Keratinocyte (primary cell): ENCODE data around the gene FMNL2.

Experiments
- EZH2 ChIP-seq: IDR thresholded peaks from one replicate; pipeline ENCODE4 v1.6.1; 2012; ENCODE audit warnings: inconsistent platforms, mild to moderate bottlenecking, low read length, moderate library complexity
- TF ChIP-seq, protein P1 (sequence below), 3 experiments: IDR thresholded peaks in 1 of 3; conservative IDR thresholded peaks in 1 of 3; optimal IDR thresholded peaks in 1 of 3; 2 replicates in 2 of 3; 3 replicates in 1 of 3; pipeline versions ENCODE3 to v1.5.1; 2011; ENCODE audit warnings: low read length in 3 of 3, mild to moderate bottlenecking in 3 of 3, moderate library complexity in 2 of 3, control low read depth in 1 of 3, inconsistent platforms in 1 of 3; ENCODE audit not compliant: insufficient read depth in 2 of 3; ENCODE audit errors: extremely low read depth in 1 of 3

DNA sequence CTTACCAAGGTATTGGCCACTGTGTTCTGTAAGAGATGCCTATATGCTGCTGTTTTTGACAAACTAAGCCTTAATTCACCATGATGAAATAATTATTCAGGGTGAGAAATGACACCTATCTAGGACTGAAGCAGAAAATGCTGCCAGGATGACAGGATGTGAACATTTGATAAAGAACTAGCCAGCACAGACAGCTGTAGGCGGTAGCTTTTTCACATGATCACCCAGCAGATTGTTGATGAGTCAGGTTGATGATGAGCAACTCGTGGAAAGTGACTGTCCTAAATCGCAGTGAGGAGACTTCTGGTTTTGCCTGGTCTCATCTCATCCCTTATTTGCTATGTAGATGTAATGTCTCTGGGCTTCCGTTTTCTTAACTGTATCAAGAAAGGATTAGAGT lies 238.2 kb downstream of the FMNL2 start:
- TF ChIP-seq, protein P1, sequence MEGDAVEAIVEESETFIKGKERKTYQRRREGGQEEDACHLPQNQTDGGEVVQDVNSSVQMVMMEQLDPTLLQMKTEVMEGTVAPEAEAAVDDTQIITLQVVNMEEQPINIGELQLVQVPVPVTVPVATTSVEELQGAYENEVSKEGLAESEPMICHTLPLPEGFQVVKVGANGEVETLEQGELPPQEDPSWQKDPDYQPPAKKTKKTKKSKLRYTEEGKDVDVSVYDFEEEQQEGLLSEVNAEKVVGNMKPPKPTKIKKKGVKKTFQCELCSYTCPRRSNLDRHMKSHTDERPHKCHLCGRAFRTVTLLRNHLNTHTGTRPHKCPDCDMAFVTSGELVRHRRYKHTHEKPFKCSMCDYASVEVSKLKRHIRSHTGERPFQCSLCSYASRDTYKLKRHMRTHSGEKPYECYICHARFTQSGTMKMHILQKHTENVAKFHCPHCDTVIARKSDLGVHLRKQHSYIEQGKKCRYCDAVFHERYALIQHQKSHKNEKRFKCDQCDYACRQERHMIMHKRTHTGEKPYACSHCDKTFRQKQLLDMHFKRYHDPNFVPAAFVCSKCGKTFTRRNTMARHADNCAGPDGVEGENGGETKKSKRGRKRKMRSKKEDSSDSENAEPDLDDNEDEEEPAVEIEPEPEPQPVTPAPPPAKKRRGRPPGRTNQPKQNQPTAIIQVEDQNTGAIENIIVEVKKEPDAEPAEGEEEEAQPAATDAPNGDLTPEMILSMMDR (optimal IDR thresholded peaks at IDR 0.05 in 1 of 3, IDR thresholded peaks at IDR 0.05 in 1 of 3, conservative IDR thresholded peaks at IDR 0.05 in 1 of 3; ENCODE audit: extremely low read depth in 1 of 3, insufficient read depth in 2 of 3, low read length in 3 of 3), result no peak
- no peak for TF ChIP-seq EZH2
